Activated gamma-delta T cell (primary cell): ENCODE data around the gene PIP5KL1.
"Not testable (repeated sequence)": the region's sequence is repeated elsewhere in the genome, so short reads cannot be mapped to it uniquely, and the experiment has no call there.

ENCODE experiments used
- DNase-seq: peaks from one replicate; lab custom pipeline; 2025; lab: John Stamatoyannopoulos, UW

Gene PIP5KL1

DNA sequence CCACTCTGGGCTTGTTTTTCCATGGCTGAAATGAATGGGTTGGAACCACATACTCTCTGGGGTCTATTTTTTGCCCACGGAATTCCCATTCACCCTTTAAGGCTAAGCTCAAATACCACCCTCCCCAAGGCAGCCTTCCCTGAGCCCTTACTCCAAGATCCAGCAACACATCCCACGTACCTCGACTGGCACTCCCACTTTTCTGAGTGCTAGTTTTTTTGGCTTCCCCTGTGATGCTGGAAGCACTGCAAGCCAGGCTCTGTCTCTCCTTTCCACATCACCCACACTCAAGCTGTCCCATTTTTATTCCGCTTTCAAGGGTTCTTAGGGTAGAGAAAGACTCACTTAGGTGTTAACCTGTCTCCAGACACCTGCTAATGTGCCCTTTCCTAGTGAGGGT lies 37.2 kb downstream of the PIP5KL1 start:
- no peak for DNase-seq

DNA sequence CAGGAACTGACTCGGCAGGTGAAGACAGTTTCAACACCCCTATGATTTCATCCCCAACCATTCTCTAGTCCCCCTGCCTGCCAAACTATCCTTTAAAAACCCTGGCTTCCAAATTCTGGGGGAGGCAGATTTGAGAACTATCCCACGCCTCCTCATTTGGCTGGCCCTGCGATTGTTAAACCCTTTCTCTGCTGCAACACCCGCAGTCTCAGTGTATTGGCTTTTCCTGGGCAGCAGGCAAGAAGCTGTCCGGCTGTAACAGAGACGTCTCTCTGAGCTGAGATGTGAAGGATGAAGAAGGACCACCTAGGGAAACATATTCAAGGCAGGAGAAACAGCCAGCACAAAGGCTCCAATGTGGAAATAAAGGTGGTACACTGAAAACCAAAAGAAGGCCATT lies 37.7 kb downstream of the PIP5KL1 start:
- no peak for DNase-seq

DNA sequence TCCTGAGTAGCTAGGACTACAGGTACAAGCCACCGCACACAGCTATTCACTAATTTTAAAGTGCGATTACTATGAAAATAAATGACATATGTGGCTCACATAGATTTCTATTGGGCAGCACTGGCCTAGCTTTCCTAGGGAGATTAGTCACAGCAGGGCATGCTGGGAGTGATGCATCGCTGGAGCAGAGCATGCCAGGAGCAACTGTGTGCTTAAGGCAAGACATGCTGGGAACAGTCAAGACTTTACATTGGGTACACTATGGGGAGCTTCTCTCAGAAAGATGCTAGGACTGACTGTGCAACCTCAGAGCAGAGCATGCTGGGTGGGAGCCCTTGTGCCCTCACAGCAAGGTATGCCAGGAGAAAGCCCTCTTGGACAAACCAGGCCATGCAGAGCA lies 40.5 kb downstream of the PIP5KL1 start:
- DNase-seq, result no peak

DNA sequence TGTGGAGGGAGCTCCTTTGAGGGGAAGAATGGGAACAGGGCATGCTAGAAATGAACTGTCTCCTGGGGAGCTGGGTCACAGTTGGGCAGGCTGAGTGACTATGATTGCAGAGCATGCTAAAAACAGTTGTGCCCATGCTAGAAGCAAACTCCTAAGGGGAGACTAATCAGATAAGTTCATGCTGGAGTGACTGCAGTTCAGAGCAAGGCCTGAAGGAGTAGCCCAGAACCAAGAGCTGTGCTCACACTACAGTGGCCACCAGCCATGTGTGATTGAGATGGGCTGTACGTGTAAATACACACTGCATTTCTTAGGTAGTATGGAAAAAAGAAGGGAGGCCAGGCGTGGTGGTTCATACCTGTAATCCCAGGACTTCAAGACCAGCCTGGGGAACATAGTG lies 42.8 kb downstream of the PIP5KL1 start:
- DNase-seq, result no peak

DNA sequence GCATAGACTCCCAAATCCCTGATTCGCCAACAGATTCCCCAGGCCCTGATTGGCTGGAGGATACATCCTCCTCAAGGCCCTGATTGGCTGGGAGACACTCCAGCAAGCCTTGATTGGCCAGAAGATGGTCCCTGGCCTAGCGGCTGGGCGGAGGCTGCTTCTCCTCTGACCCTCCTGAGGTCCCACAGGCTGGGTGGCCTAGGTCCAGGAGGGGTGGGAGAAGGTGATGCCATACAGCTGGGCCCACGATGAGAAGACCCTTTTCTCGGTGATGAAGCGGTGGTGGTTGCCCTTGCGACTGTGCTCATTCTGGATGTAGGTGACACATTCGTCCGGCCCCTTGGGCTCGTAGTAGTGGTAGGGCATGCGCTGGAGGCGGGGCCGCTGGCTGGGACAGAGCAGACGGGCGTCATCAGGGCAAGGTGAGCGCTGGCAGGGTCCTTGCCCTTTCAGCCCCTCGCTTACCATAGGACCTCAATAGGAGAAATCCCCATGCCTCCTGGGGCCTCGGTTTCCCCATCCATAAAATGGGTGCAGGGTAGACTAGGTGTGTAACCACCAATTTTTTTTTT lies 44.1 kb downstream of the PIP5KL1 start:
- no peak for DNase-seq

DNA sequence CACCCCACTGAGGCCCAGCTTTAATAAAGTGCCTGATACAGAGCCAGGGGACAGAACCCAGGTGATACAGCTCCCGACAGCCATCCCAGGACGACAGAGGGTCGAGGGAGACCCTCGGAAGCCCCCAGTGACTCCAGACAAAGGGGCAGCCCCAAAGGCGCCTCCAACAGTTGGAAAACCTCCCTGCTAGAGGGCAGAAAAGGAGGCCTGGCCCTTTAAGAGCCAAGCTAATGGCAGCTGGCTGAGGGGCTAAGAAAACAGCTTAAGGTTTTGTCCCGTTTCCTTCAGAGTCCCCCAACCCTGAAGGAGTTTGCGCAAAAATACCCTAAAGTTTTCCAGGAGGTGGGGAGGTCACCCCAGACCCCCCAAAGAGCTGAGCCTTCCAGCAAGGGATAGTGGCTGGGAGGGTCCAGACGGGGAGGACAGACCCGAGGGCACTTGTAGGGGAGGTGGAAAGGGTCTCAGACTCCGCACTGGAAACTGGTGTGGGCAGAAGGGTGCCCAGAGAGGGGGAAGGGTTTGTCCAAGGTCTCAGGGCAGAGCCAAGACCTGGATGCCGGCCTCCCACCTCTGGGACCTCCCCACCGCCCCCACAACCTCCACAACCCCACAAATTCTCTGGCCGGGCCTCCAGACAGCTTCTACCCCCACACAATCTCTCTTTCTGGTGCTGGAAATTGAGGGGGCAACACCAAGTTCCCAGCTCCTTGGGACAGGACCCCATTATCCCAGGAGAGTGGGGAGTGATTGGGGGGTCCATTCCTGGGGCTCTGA lies 44.9 kb downstream of the PIP5KL1 start:
- no peak for DNase-seq

DNA sequence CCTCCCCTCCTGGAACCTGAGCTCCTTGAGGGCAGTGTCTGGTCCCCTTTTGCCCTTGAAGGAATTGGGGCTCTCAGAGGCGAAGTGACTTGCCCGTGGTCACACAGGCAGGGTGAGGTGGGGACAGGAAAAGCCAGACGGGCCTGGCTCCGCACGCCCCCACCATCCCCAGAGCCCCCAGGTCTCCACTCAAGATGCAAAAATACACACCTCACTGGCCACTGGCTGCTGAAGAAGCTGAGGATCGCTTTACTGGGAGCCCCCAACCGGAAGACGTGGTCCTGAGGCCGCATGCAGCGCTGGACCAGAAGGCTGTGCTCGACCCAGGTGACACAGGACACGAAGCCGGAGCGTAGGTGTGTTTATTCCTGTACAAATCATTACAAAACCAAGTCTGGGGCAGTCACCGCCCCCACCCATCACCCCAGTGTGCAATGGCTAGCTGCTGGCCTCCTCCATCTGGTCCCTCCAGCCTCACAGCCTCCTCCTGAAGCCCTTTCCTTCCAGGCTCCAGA lies 45.5 kb downstream of the PIP5KL1 start:
- DNase-seq, result no peak

DNA sequence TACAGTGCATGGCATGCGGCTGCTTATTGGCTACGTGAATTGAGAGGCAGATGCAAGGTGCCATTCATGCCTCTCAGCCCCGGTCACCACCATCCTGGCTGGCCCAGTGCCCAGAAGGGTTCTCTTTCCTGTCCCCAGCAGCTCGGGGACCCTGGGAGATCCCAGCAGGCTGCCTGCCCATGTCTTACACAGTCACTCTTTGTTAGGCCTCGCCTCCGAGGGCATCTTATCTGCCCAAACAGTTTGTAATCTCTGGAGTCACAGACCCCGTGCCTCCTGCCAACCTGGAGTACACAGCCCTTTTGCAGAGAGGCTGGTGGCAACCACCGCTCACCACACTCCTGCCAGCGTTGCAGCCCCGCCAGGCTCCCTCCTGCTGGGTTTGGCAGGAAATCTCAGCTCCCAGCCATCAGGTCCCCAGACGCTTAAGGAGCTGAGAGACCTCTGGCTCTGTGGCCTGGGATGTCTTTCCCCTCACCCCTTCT lies 46.1 kb downstream of the PIP5KL1 start:
- no peak for DNase-seq

DNA sequence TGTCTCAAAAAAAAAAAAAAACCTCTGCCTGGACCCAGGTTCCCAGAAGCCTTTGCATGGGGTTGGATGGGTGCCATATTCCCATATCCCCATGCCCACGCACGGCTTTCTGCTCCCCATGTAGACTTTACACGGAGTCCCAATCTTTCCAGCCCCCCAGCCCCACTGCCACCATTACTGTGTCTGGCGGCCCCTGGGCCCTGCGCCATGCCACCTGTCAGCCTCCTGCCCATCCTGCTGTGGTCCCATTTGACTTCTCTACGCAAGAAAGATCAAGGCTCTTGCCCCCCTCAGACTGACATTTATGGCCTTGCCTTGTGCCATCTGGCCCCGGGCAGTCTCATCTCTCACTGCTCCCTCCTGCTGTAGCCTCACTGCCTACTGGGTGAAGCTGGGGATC lies 46.6 kb downstream of the PIP5KL1 start:
- no peak for DNase-seq

DNA sequence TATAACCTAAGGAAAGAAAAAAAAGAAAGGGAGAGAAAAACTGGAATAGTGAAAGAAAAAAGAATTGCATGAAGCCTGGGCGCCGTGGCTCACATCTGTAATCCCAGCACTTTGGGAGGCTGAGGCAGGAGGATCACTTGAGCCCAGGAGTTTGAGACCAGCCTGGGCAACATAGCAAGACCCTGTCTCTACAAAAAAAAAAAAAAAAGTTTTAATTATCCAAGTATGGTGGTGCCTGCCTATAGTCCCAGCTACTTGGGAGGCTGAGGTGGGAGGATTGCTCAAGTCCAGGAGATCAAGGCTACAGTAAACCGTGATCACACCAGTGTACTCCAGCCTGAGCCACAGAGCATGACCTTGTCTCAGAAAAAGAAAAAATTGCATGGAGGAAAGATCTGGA lies 48.9 kb downstream of the PIP5KL1 start:
- DNase-seq, result not testable (repeated sequence)

DNA sequence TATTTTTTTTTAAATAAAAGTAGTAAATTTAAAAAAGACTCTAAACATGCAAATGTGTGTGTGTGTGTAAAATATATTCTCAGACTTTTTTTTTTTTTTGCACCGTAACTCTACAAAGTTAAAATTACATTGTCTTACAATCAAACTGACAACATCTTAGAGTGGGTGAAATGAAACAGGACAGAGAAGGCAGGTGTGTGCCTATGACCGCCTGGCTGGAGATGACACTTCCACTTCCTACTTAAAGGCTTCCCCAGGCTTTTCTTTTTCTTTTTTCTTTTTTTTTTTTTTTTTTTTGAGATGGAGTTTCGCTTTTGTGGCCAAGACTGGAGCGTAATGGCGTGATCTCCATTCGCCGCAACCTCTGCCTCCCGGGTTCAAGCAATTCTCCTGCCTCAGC lies 50.4 kb downstream of the PIP5KL1 start:
- DNase-seq, result no peak

DNA sequence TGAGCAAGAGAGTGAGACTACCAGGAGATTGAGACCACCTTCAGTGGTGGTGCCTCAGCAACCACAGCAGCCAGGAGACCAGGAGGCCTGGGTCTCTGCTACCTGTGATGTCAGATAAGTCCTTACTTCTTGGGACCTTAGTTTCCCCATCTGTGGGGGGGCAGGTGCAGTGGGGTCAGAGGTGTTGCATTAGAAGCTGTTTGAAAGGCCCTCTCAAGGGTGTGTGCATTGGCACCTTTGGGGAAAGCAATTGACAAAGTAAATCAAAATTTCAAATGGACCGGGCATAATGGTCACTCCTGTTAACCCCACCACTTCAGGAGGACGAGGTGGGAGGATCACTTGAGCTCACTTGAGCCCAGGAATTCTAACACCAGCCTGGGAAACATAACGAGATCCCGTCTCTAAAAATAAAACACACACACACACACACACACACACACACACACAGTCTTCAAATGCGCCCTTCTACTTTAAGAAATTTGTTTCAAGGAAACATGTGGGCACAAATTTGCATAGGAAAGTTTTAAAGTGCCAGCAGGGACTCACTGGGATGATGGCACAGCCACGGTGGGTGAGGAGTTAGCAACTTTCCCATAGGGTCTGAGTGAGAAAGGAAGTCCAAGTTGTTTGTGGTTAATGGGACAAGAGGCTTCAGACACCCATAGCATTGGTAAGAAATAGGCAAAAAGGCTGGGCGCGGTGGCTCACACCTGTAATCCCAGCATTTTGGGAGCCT lies 51.8 kb downstream of the PIP5KL1 start:
- DNase-seq, result no peak

DNA sequence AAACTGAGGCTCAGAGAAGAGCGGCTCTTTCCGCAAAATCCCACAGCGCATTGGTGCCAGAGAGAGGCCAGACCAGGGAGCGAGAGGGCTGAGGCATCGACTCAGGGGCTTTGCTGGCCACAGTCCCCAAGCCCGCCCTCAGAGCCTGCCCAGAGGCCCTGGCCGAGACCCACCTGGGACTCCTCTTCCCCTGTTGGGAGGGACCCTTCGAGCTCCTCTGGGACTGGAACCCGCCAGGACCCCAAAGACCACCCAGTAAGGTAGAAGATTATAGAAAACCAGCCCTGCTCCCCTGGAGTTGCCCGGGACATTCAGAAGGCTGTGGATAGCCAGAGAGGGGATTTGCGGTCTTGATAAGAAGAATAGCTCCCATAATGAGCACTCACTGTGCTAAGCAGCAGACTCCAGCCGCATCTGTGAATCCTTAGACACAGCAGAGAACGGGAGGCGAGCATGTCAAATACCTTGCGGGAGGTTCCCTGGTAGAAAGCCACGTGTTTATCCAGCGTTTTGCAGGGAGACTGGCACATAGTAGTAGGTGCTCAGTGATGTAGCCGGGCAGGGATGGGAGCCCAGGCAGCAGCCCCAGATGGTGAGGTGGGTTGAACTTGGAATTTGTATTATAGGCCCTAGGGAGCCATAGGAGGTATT lies 52.5 kb downstream of the PIP5KL1 start:
- no peak for DNase-seq

DNA sequence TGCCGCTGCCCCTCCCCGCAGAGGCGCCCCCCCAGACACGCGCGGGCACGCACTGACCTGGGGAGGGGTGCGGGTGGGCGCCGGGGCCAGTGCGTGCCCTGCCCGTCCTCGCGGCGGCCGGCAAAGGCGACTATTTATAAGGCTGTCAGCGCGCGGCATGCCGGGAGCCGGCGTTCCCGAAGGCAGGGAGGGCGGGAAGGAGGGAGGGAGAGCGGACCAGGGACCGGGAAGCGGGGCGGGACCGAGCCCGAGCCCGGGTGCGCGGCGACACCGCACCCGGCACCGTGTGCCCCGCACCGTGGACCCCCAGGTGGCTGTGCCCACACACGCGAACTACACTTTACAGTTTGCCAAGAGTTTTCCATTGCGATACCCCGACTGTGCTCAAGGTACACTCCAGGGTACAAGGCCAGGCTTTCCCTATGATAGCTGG lies 53.0 kb downstream of the PIP5KL1 start, which contains the start of gene AK1:
Gene AK1 (minus strand): TSS at position 110 of the 433 bp plus-strand sequence. CDS start 3,058 bp downstream, outside the sequence.
- DNase-seq, result no peak

DNA sequence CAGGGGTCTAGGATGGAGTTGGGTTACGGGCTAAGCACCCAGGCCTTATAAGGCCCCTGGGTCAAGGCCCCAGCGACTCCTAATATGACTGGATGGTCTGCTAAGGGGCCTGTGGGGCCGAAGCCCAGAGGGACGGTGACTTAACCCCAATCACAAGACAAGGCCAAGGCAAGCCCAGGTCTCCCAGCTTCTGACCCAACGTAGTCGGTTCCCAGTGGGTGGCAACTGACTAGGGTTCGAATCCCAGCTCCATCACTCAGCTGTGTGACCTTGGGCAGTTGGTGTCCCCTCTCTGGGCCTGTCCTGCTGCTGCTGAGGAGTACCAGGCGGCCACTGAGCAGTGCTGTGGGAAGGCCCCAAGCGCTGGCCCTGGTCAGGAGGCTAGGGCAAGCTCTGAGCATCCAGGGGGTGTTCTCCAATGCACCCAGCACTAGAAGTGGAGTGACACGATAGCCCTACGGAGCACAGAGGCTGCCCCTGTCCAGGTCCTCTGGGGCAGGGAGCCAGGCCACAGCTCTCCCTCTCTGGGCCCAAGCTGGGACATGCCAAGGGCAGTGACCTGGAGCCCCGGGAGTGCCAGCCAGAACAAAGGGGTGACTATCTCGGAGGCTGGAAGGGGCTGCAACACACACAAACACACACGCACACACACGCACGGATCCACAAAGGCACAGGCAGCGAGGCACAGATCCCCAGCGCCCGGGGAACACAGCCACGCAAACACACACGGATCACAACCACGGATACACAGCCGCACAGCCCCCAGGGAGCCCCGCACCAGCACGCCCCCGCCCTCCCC lies 53.6 kb downstream of the PIP5KL1 start:
- DNase-seq, result no peak

DNA sequence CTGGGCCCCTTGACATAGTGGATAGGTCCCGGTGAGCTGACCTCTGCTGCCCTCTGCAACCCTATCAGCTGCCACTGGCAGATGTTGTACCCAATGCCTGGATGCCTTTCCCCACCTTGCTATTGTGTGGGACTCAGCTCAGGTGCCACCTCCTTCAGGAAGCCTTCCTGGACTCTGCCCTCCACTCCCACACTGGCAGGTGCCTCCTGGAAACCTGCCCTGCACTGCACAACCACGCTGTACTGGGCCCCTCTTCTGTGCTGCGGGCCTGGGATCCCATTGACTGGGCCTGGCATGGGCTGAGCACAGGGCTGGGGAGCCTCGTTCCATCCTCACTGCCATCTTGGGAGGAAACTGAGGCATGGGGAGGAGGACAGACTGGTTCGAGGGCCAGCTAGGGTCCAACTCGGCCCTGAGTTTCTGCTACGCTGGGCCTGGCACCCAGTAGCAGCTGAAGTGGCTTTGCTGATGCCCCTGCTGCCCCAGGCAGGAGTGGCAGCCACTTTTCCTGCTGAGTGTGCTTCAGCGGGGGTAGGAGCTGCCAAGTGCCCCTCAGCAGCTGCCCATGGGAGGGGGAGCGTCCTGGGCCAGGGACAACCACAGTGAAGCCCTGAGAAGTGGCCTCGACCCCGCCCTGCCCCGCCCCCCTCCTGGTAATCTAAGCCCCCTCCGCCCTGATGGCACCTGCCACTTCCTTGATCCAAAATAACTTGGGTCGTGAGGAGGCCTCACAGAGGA lies 54.4 kb downstream of the PIP5KL1 start:
- DNase-seq, result no peak

DNA sequence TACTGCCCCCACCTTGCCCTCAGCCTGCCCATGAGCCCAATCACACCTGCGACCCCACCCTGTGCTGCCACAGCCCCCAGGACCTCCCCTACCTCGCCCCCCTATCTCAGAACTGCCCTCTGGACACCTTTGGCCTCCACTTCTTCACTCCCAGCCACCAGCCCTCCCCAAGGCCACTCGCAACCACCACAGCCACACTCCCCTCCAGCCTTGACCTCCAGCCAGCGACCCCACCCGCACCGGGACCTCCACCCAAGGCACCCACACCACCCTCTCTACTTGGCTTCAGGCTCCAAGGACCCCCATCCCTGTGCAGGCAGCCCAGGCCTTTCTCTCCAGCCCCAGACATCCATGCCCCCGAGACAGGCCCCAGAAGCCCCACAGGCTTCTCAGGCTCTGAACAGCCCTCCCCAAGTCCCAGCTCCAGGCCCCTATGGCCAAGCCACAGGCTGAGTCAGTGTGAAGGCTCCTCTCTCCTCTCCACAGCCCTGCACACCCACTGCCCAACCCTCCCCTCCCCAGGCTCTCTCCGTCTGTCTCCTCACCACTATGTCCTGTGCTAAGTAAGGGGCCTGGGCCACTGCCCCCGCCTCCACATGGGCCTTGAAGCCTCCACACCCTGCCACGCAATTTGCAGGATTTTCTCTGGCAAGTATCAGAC lies 55.1 kb downstream of the PIP5KL1 start:
- no peak for DNase-seq

DNA sequence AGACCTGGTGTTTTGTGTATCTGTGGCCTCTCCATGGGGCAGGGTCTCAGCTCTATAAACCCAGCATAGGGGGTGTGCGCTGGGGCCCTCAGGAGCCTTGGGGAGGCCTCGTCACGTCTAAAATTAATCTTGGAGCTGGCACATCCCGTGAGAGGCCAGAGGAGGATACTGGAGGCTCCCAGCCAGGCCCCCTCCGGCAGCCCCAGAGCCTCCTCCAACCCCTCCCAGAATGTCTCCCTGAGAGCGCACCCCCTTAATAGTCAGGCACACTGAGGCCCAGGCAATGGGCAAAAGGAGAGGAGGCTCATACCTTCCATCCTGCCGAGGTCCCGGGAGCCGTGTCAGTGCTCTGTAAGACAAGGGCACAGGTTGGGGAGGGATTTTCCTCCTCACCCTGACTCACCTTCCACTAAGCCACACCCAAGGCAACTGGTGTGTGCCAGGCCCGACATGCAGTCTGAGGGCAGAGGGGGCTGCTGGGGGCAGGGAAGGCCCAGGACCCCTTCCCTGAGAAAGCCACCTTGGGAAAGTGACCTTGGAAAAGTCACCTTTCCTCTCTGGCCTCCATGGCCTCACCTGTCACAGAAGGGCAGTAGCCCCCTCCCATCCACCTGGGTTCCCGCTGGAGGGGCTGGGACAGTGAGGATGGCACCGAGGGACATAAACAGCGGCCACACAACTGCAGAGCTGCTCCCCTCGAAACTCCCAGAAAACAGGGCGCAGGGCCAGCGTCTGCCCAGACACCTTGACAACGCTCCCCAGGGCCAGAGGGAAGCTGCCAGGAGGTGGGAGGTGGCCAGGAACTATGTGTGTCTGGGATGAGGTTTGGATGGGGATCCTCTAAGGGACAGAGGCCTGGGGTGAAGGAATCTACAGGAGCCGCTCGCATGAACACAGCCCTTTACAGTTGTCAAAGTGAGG lies 56.0 kb downstream of the PIP5KL1 start:
- DNase-seq, result no peak

DNA sequence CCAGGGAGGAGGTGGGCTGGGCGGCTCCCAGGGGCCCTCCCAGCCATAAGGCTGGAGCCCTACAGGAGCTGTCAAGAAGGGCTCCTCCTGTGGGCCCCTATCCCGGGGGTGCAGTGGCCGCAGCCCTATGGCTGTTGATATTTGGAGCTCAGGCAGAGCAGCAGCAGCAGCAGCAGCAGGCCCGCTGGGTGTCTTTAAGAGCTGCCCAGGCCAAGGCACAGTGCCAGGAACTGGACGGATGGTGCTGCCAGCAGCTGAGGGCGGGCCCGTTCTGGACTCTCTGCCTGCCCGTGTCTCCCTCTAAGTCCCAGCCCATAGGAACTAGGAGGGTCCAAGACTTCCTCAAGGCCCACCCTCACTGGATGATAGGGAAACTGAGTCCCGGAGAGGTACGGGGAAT lies 56.7 kb downstream of the PIP5KL1 start:
- DNase-seq, result no peak
